ENCODE results near the gene IRS2. TPM values are rescaled to one million over a fixed set of nuclear protein-coding genes. Genes with fewer than 3 reads are reported as not detected.

IRS2 gene
- total RNA-seq, 1 experiment from 2014 or later = 9.2 TPM

GRCh38 chr13:109740121-109740520, 46.3 kb downstream of the IRS2 start:
- no TSS peak for BruUV-seq (replicated peaks)
- TF ChIP-seq CBX3 (IDR thresholded peaks at IDR 0.05; ENCODE audit: low read depth) = no peak
- TF ChIP-seq EGR1 (IDR thresholded peaks at IDR 0.05; ENCODE audit: low read depth) = no peak
- TF ChIP-seq SIN3A (IDR thresholded peaks at IDR 0.05; ENCODE audit: low read depth) = no peak
- no peak for TF ChIP-seq YY1 (IDR thresholded peaks at IDR 0.05; ENCODE audit: extremely low read depth, insufficient replicate concordance, low read depth, low read length)
- no peak for TF ChIP-seq EZH2 (IDR thresholded peaks at IDR 0.05)
- no peak for TF ChIP-seq MAX (IDR thresholded peaks at IDR 0.05)
- no peak for TF ChIP-seq POLR2AphosphoS5 (IDR thresholded peaks at IDR 0.05; ENCODE audit: low read depth, low read length)
- TF ChIP-seq RAD21 (IDR thresholded peaks at IDR 0.05; ENCODE audit: low read depth) = no peak
- no peak for TF ChIP-seq POLR2A (IDR thresholded peaks at IDR 0.05; ENCODE audit: borderline replicate concordance, extremely low read depth, insufficient read depth, insufficient read length)
- TF ChIP-seq, protein P1, sequence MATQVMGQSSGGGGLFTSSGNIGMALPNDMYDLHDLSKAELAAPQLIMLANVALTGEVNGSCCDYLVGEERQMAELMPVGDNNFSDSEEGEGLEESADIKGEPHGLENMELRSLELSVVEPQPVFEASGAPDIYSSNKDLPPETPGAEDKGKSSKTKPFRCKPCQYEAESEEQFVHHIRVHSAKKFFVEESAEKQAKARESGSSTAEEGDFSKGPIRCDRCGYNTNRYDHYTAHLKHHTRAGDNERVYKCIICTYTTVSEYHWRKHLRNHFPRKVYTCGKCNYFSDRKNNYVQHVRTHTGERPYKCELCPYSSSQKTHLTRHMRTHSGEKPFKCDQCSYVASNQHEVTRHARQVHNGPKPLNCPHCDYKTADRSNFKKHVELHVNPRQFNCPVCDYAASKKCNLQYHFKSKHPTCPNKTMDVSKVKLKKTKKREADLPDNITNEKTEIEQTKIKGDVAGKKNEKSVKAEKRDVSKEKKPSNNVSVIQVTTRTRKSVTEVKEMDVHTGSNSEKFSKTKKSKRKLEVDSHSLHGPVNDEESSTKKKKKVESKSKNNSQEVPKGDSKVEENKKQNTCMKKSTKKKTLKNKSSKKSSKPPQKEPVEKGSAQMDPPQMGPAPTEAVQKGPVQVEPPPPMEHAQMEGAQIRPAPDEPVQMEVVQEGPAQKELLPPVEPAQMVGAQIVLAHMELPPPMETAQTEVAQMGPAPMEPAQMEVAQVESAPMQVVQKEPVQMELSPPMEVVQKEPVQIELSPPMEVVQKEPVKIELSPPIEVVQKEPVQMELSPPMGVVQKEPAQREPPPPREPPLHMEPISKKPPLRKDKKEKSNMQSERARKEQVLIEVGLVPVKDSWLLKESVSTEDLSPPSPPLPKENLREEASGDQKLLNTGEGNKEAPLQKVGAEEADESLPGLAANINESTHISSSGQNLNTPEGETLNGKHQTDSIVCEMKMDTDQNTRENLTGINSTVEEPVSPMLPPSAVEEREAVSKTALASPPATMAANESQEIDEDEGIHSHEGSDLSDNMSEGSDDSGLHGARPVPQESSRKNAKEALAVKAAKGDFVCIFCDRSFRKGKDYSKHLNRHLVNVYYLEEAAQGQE (IDR thresholded peaks at IDR 0.05; ENCODE audit: low read depth) = no peak
- Histone ChIP-seq H3K9me2 (ENCODE audit: insufficient read depth) (no peaks in the 10 kb centered on the region), H3K4me1 (ENCODE audit: control insufficient read depth in 1 of 2, insufficient read depth in 2 of 2, low read length in 2 of 2) (peaks cover 6 to 16% of the 10 kb centered on the region in 2 experiments; a peak in 2 of 4 replicates), H3K36me3 (ENCODE audit: control insufficient read depth in 1 of 2, insufficient read depth in 2 of 2, low read length in 2 of 2) (no peaks in the 10 kb centered on the region), H3K4me3 (replicated peaks in 1 of 2; ENCODE audit: low read depth in 1 of 2, low read length in 2 of 2) (no peak overlapping the region), H3K4me2 (ENCODE audit: low read length) (no peak overlapping the region), H3K27ac (ENCODE audit: low read depth, low read length) (no peak overlapping the region), H3K79me2 (ENCODE audit: insufficient read depth, low read length) (no peaks in the 10 kb centered on the region), H3K9ac (ENCODE audit: low read length) (no peak overlapping the region), H4K20me1 (ENCODE audit: insufficient read depth) (no peaks in the 10 kb centered on the region), H2AFZ (ENCODE audit: low read depth, low read length, poor library complexity, severe bottlenecking) (no peak overlapping the region), H3K9me3 (ENCODE audit: control insufficient read depth in 1 of 2, insufficient read depth in 1 of 2, low read depth in 1 of 2, low read length in 2 of 2) (no peaks in the 10 kb centered on the region), H3K27me3 (ENCODE audit: insufficient read depth, low read length) (no peaks in the 10 kb centered on the region)
- ATAC-seq = no peak
- ChIA-PET CTCF (no interaction called here), POLR2A (no interaction called here), RAD21 (ENCODE audit: low non-redundant PET in 1 of 2, low total read pairs in 2 of 2, uncharacterized antibody in 2 of 2, unreplicated experiment in 2 of 2) (no interaction called here)
- no peak for DNase-seq (ENCODE audit: low read depth, low spot score)
- intact Hi-C loops (cut with micrococcal nuclease) = no loop called here
